Sigmoid colon (tissue), 4 donors: ENCODE results near the gene RELL1.

ENCODE experiments used
- CTCF ChIP-seq, 4 experiments: fragments of 450-650 bp in 3 of 4; fragments of 200-600 bp in 1 of 4; IDR thresholded peaks; one replicate each; pipeline ENCODE4 v1.5.1; 2016 to 2019; ENCODE audit warnings: antibody characterized with exemption in 4 of 4, mild to moderate bottlenecking in 3 of 4, moderate library complexity in 2 of 4
- EP300 ChIP-seq, 4 donors: sonication (generic); formaldehyde crosslinking; IDR thresholded peaks; one replicate each; pipeline ENCODE4 v1.6.1; 2017; ENCODE audit warnings: antibody characterized with exemption in 4 of 4
- POLR2A ChIP-seq, 2 donors: fragments of 450-650 bp; IDR thresholded peaks; one replicate each; pipeline ENCODE4 v1.6.1; 2016; ENCODE audit warnings: antibody characterized with exemption in 2 of 2, mild to moderate bottlenecking in 2 of 2, moderate library complexity in 2 of 2
- POLR2AphosphoS5 ChIP-seq, 4 donors: sonication (generic); formaldehyde crosslinking; IDR thresholded peaks; one replicate each; pipeline ENCODE4 v1.6.1; 2017; ENCODE audit warnings: antibody characterized with exemption in 4 of 4

- no peak for TF ChIP-seq EP300 (IDR thresholded peaks at IDR 0.05)
- no peak for TF ChIP-seq POLR2AphosphoS5 (IDR thresholded peaks at IDR 0.05)
- no peak for TF ChIP-seq CTCF (IDR thresholded peaks at IDR 0.05)
- no peak for TF ChIP-seq POLR2A (IDR thresholded peaks at IDR 0.05)
Observed at GRCh38 chr4:37632836-37633235, 53.3 kb downstream of the RELL1 start.
